Liver (tissue), 9 donors: ENCODE data around the gene TENM3. TPM values are rescaled to one million over a fixed set of nuclear protein-coding genes. Genes with fewer than 3 reads are reported as not detected.

ENCODE experiments used
- DNase-seq: peaks from one replicate; pipeline ENCODE4 v3.0.0-alpha.2; 2017; ENCODE audit warnings: low spot score
- H3K27ac ChIP-seq, 2 donors: one replicate each; pipeline ENCODE4 v1.7.0; 2013; ENCODE audit warnings: inconsistent platforms in 2 of 2, low read length in 2 of 2, control low read depth in 1 of 2, low read depth in 1 of 2, mild to moderate bottlenecking in 1 of 2
- H3K27me3 ChIP-seq, 4 donors: one replicate each; pipeline versions ENCODE4 v1.6.1 to v1.7.0; 2013; ENCODE audit warnings: low read length in 3 of 4, inconsistent platforms in 1 of 4, mild to moderate bottlenecking in 1 of 4, moderate library complexity in 1 of 4; ENCODE audit not compliant: control insufficient read depth in 4 of 4, insufficient read depth in 4 of 4
- H3K36me3 ChIP-seq, 4 donors: one replicate each; pipeline versions ENCODE4 v1.6.1 to v1.7.0; 2013; ENCODE audit warnings: low read length in 3 of 4, mild to moderate bottlenecking in 3 of 4, low read depth in 1 of 4, moderate library complexity in 1 of 4; ENCODE audit not compliant: control insufficient read depth in 4 of 4, insufficient read depth in 3 of 4
- H3K4me1 ChIP-seq, 4 donors: one replicate each; pipeline versions ENCODE4 v1.6.1 to v1.7.0; 2013; ENCODE audit warnings: low read length in 3 of 4, mild to moderate bottlenecking in 3 of 4, moderate library complexity in 1 of 4; ENCODE audit not compliant: control insufficient read depth in 4 of 4, insufficient read depth in 4 of 4
- H3K4me3 ChIP-seq, 3 donors: one replicate each; pipeline versions ENCODE4 v1.6.1 to v1.7.0; 2013; ENCODE audit warnings: low read length in 3 of 3, control low read depth in 1 of 3, low read depth in 1 of 3, mild to moderate bottlenecking in 1 of 3
- H3K9ac ChIP-seq, 2 donors: one replicate each; pipeline ENCODE4 v1.7.0; 2013; ENCODE audit warnings: low read length in 2 of 2, mild to moderate bottlenecking in 2 of 2, moderate library complexity in 2 of 2, control low read depth in 1 of 2, low read depth in 1 of 2
- H3K9me3 ChIP-seq, 4 donors: one replicate each; pipeline versions ENCODE4 v1.6.1 to v1.7.0; 2013; ENCODE audit warnings: low read length in 3 of 4; ENCODE audit not compliant: control insufficient read depth in 4 of 4
- ATF3 ChIP-seq: IDR thresholded peaks from 2 replicates; pipeline ENCODE4 v1.6.1; 2016; ENCODE audit warnings: antibody characterized with exemption
- CTCF ChIP-seq: fragments of 150-350 bp; IDR thresholded peaks from 2 replicates; pipeline ENCODE4 v1.5.1; 2017; ENCODE audit warnings: improper control_type of control experiment, low read depth, low read length; ENCODE audit not compliant: missing input control
- EGR1 ChIP-seq, 2 donors: IDR thresholded peaks; 2 replicates each; pipeline ENCODE4 v1.6.1; 2016 to 2018; ENCODE audit warnings: antibody characterized with exemption in 2 of 2, low read depth in 2 of 2
- FOXA1 ChIP-seq: IDR thresholded peaks from 2 replicates; pipeline ENCODE4 v1.6.1; 2016; ENCODE audit warnings: antibody characterized with exemption
- FOXA2 ChIP-seq: IDR thresholded peaks from 2 replicates; pipeline ENCODE4 v1.6.1; 2016; ENCODE audit warnings: antibody characterized with exemption
- GABPA ChIP-seq, 2 donors: IDR thresholded peaks in 1 of 2; conservative IDR thresholded peaks in 1 of 2; 2 replicates each; pipeline ENCODE4 v1.6.1; 2016; ENCODE audit warnings: antibody characterized with exemption in 2 of 2, mild to moderate bottlenecking in 1 of 2, moderate library complexity in 1 of 2
- HNF4A ChIP-seq, 2 donors: conservative IDR thresholded peaks; 2 replicates each; pipeline ENCODE4 v1.6.1; 2016; ENCODE audit warnings: antibody characterized with exemption in 2 of 2, mild to moderate bottlenecking in 2 of 2
- HNF4G ChIP-seq: IDR thresholded peaks from 2 replicates; pipeline ENCODE4 v1.6.1; 2016; ENCODE audit warnings: antibody characterized with exemption
- JUND ChIP-seq, 2 donors: IDR thresholded peaks; 2 replicates each; pipeline ENCODE4 v1.6.1; 2016; ENCODE audit warnings: antibody characterized with exemption in 2 of 2
- MAX ChIP-seq: IDR thresholded peaks from 2 replicates; pipeline ENCODE4 v1.6.1; 2016; ENCODE audit warnings: antibody characterized with exemption
- NR2F2 ChIP-seq: IDR thresholded peaks from 2 replicates; pipeline ENCODE4 v1.6.1; 2016; ENCODE audit warnings: antibody characterized with exemption
- RAD21 ChIP-seq, 2 donors: IDR thresholded peaks; 2 replicates each; pipeline ENCODE4 v1.6.1; 2016; ENCODE audit warnings: antibody characterized with exemption in 2 of 2, mild to moderate bottlenecking in 2 of 2
- REST ChIP-seq: IDR thresholded peaks from 2 replicates; pipeline ENCODE4 v1.6.1; 2016; ENCODE audit warnings: antibody characterized with exemption, mild to moderate bottlenecking
- RXRA ChIP-seq, 2 donors: IDR thresholded peaks; 2 replicates each; pipeline ENCODE4 v1.6.1; 2017 to 2018; ENCODE audit warnings: antibody characterized with exemption in 2 of 2, mild to moderate bottlenecking in 1 of 2
- SP1 ChIP-seq: IDR thresholded peaks from 2 replicates; pipeline ENCODE4 v1.6.1; 2018; ENCODE audit warnings: antibody characterized with exemption, mild to moderate bottlenecking
- TAF1 ChIP-seq: conservative IDR thresholded peaks from 2 replicates; pipeline ENCODE4 v1.6.1; 2016; ENCODE audit warnings: antibody characterized with exemption, mild to moderate bottlenecking
- YY1 ChIP-seq: IDR thresholded peaks from 2 replicates; pipeline ENCODE4 v1.6.1; 2016; ENCODE audit warnings: antibody characterized with exemption, mild to moderate bottlenecking
- ZBTB33 ChIP-seq: IDR thresholded peaks from 2 replicates; pipeline ENCODE4 v1.6.1; 2016; ENCODE audit warnings: antibody characterized with exemption
- WGBS: extraction: QIAGEN DNeasy Blood & Tissue Kit; methylation state at CpG from one replicate; pipeline ENCODE4 v1.1.7; 2013; 5-methylcytosine and 5-hydroxymethylcytosine counted together
- polyA plus RNA-seq, 2 donors: library from polyadenylated mRNA; stranded (reverse) in 1 of 2; unstranded in 1 of 2; fragments of 200-250 nt in 1 of 2; fragments of >200 nt in 1 of 2; fragmentation: Nextera tagmentation in 1 of 2; extraction: Ambion mirVana in 1 of 2; gene quantifications; one replicate each; pipeline versions ENCODE4 v1.2.1 to v1.2.3, GENCODE V29; 2013 to 2015
- total RNA-seq, 2 donors: library from RNA; depleted of rRNA; stranded (reverse); fragments of >200 nt; gene quantifications; one replicate each; pipeline ENCODE4 v1.2.3, GENCODE V29; 2014
- donor health status: healthy.
- donor health status: healthy.
- donor health status: healthy.
- donor health status: healthy.
- donor health status: healthy.

Gene TENM3
- total and polyA plus RNA-seq, 4 donors, result 0.32 to 16.8 (median 0.70) TPM

GRCh38 chr4:182823576-182823975 is 580.4 kb downstream of the TENM3 start (continued):
- no peak for TF ChIP-seq EGR1 (IDR thresholded peaks at IDR 0.05; ENCODE audit: low read depth in 2 of 2)
- no peak for TF ChIP-seq NR2F2

- no peak overlapping the region for H3K4me3 ChIP-seq
- no peaks in the 10 kb centered on the region for H3K27me3 ChIP-seq
- DNase-seq, result no peak
- H3K9ac ChIP-seq, result no peak overlapping the region
- H3K27ac ChIP-seq, result no peak overlapping the region
- no peaks in the 10 kb centered on the region for H3K36me3 ChIP-seq
- H3K9me3 ChIP-seq, result no peaks in the 10 kb centered on the region
- no peaks in the 10 kb centered on the region for H3K4me1 ChIP-seq
- 93% methylated on average over 8 of the region's 8 CpGs for WGBS
- TF ChIP-seq FOXA2 (no peak), GABPA (IDR thresholded peaks at IDR 0.05 in 1 of 2, conservative IDR thresholded peaks at IDR 0.05 in 1 of 2) (no peak), NR2F2 (no peak), TAF1 (no peak), RAD21 (IDR thresholded peaks at IDR 0.05) (no peak), MAX (no peak), FOXA1 (no peak), HNF4A (conservative IDR thresholded peaks at IDR 0.05) (no peak), REST (no peak), ZBTB33 (no peak), HNF4G (no peak), CTCF (no peak), SP1 (no peak), ATF3 (no peak), JUND (IDR thresholded peaks at IDR 0.05) (no peak), YY1 (no peak), RXRA (IDR thresholded peaks at IDR 0.05) (no peak), EGR1 (IDR thresholded peaks at IDR 0.05; ENCODE audit: low read depth in 2 of 2) (no peak)
These were observed 581.8 kb downstream of the TENM3 start for GRCh38 chr4:182825003-182825402.
